NK-92 treated with Interleukin-12 subunit alpha and Interleukin-12 subunit beta, amount 100 ng/mL, for 24 hours (cell line): ENCODE data around the gene UBE2L3.
"Not testable (repeated sequence)": the region's sequence is repeated elsewhere in the genome, so short reads cannot be mapped to it uniquely, and the experiment has no call there.

ENCODE experiments used
- DNase-seq: peaks from one replicate; lab custom pipeline; 2025; lab: John Stamatoyannopoulos, UW

Gene UBE2L3

GRCh38 chr22:21571679-21572078 lies 4.2 kb downstream of the UBE2L3 start:
- no peak for DNase-seq

- no peak for DNase-seq
Measured at GRCh38 chr22:21573293-21573734, 5.8 kb downstream of the UBE2L3 start.

GRCh38 chr22:21573750-21574494 lies 6.4 kb downstream of the UBE2L3 start:
- DNase-seq = no peak

DNA sequence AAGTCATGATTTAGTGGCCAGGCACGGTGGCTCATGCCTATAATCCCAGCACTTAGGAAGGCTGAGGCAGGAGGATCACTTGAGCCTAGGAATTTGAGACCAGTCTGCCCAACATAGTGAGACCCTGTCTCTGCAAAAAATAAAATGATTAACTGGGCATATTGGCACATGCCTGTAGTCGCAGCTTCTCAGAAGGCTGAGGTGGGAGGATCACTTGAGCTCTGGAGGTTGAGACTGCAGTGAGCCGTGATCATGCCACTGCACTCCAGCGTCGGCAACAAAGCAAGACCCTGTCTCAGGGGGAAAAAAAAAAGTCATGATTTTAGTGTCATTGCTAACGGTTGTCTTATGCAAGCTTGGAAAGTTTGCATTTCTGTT lies 11.9 kb downstream of the UBE2L3 start:
- DNase-seq = no peak

DNA sequence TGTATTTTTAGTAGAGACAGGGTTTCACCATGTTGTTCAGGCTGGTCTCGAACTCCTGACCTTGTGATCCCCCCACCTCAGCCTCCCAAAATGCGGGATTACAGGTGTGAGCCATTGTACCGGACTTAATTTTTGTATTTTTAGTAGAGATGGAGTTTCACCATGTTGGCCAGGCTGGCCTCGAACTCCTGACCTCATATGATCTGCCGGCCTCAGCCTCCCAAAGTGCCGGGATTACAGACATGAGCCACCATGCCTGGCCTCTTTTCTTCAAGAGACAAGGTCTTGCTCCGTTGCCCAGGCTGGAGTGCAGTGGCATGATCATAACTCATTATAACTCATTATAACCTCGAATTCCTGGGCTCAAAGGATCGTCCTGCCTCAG lies 13.1 kb downstream of the UBE2L3 start:
- not testable (repeated sequence) for DNase-seq

- not testable (repeated sequence) for DNase-seq
Measured at GRCh38 chr22:21581009-21581713, 13.6 kb downstream of the UBE2L3 start.

GRCh38 chr22:21582801-21583740 lies 15.6 kb downstream of the UBE2L3 start:
- no peak for DNase-seq

- no peak for DNase-seq
Measured at GRCh38 chr22:21585389-21585788, 17.9 kb downstream of the UBE2L3 start.

GRCh38 chr22:21587803-21588611 lies 20.5 kb downstream of the UBE2L3 start:
- no peak for DNase-seq

DNA sequence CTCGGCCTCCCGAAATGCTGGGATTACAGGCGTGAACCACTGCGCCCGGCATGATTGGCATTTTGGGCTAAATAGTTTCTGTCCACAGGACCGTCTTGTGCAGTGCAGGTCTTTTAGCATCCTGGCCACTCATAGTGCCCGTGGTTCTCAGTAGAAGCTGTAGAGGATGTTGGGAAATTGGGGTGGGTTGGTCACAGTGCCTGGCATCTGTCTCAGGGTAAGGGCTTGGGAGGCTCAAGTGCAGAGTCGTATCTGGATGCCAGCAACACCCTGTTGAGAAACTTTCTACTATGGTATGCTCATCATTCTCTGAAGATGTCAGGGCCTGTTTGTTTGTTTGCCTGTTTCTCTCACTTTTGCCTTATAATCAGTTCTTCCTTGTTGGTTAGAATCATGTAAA lies 21.9 kb downstream of the UBE2L3 start:
- no peak for DNase-seq

DNA sequence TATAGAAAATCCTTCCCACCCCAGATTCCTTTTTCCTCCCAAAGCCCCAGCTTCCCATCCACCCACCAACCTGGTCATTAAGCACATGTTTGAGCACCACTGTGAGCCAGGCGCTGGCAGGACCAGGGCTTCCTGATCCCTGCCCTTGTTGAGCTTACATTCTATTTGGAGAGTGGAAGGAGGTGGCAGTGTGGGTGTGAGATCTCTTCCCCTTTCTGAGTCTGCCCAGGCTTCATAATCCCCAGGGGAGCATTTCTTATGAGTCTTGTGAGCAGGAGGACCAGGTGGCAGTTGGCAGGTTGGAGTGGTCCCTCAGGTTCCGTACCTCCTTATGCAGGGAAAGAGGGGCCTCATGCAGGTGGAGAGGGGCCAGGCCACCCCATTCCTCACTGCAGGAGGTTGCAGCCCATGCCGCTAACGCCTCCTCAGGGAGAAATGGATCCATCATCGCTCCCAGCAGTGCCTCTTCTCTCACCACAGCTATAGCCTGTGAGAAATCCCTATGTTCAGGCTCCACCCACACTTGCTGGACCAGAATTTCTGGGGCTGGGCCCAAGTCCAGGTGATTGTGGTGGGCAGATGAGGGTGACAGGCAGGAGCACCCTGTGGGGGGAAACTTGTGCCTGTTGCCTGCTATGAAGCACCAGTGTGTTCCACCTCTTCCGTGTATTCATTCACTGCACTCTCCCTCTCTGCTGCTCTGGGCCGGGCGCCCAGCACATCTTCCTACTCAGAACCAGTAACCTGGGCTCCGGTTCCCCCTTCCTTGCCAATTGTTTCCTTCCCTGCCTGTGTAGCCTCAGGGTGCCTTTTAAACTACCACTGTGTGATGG lies 23.5 kb downstream of the UBE2L3 start:
- no peak for DNase-seq

- no peak for DNase-seq
Measured at GRCh38 chr22:21591695-21592094, 24.2 kb downstream of the UBE2L3 start.

DNA sequence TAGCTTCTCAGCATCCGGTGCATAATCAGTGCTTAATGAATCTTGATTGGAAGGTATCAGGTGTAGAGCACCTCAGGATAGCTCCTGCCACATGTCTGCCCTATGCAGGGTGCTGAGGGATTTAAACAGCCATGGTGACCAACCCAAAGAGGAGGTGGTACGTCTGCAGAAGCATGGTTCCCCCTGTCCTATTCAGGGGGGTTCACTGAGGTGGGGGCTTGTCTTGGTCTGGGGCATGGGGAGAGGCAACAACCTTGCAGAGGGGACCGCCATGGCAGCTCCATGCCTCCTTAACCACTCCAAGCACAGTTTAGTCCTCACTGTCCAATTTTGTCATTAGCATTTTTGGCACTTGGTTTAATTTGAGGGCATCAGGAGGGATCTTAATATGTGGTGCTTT lies 24.9 kb downstream of the UBE2L3 start:
- no peak for DNase-seq

DNA sequence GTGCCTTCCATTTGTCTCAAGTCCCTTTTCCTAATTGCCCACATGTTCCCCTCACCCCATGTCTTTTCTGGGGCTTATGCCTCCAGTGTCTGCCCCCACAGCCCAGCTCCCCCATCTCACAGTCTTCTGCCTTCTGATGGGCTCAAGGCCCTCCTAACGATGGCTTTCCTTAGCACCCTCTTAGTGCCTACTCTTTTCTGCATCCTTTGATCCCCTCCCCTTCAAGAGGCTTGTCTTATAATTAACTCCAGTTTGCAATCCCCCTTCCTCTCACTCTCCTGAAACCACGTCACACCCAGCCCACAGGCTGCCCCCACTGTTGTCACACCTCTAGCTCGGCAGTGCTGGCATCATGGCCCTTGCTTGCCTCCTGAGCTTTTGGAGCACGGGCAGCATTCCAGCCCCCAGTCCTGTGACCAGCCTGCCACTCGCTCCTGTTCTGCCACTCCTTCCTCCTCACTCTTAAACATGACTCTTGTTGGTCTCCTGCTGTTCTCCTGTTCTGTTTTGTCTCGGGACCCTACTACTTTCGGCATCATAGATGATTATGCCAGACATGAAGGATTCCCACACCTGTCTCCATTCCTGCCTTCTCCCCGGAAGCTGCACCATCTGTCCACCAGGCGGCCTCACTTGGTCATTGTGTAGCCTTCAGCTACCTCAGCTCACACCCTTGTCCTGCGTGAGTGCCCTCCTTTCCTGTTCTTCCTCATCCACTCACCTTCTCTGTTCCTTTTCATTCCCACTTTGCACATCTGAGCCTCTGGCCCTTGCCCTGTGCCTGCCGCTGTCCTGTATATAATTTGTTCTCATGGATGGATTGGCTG lies 26.1 kb downstream of the UBE2L3 start:
- no peak for DNase-seq

DNA sequence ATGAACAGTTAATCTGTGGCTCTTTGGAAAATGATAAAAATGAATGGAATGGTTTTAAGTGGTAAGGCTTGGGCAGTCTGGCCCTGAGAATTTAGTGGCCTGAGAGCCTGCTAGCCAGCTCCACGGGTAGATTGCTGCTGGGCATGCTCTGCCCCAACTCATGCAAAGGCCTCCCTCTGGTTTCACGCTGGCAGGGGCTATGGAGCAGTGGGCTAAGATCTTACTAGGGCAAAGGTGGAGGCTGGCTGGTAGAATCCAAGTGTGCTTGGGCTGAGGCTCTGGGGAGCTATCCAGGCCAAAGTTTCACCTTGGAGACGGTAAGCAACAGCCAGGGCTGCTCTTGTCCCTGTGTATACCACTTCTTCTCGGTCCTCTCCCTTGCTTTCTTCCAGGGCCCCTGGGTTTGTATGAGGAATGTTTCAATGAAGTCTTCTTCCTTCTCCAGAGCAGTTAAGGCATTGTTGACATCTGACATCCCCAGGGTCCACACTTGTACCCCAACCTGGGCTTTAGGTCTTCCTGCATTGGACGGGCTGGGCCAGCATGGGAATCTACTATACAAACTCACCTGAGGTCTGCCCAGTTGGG lies 27.4 kb downstream of the UBE2L3 start:
- no peak for DNase-seq

- DNase-seq = not testable (repeated sequence)
Measured at GRCh38 chr22:21596356-21597135, 29.0 kb downstream of the UBE2L3 start.

GRCh38 chr22:21598302-21598701 lies 30.8 kb downstream of the UBE2L3 start:
- DNase-seq = no peak

DNA sequence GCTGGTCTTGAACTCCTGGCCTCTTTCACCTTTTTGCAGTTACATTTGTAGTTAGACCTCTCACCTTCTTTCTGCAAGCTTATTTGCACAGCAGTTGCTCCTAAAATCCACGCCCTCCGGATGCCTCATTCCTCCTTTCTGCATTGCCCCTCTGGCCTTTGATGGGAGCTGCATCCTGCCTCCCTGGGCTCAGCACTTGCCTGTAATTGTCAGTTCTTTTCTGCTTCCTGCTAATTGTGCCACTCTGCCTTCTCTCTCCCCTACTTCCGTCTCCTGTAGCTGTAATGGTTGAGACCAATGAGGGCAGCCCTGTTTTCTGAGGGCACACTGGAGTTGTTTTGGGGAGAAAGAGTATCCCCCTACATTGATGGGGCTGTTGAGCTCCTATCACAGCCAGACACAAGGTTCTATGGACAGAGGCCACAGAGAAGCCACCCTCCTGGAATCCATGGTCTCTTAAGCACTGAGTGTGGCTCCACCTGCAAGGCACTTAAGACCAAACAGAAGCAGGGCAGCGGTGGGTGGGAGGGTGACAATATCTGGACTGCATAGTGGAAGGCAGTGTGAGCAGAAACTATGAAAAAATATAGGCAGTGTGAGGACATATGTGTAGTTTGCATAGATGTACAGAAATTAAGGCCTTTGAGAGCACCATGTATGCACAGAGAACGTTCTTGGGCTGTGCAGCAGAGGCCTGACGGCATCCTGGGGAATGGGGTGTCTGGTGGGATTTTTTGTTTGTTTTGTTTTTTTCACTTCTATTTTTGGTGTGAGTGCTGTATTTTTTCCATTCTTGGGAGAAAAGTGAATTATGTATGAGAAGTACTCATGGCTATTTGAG lies 31.8 kb downstream of the UBE2L3 start:
- no peak for DNase-seq
